T-helper 2 cell treated with Interferon-gamma antibody and Interleukin-4, amounts not matched to agents 100 ng/mL and 5 ng/mL, for 36 hours (primary cell): ENCODE data around the gene RAB5IF. TPM values are rescaled to one million over a fixed set of nuclear protein-coding genes. Genes with fewer than 3 reads are reported as not detected.

ENCODE experiments used
- intact Hi-C: fragments of 100-400 bp; cut with micrococcal nuclease; formaldehyde crosslinking; loops from one replicate; pipeline ENCODE4 v1.15.1; 2023
- total RNA-seq: library from RNA; stranded (reverse); gene quantifications from 2 replicates; pipeline ENCODE4 v1.2.3, GENCODE V29; 2022

The RAB5IF gene
- total RNA-seq, 1 donor from 2014 or later, result 112 TPM

DNA sequence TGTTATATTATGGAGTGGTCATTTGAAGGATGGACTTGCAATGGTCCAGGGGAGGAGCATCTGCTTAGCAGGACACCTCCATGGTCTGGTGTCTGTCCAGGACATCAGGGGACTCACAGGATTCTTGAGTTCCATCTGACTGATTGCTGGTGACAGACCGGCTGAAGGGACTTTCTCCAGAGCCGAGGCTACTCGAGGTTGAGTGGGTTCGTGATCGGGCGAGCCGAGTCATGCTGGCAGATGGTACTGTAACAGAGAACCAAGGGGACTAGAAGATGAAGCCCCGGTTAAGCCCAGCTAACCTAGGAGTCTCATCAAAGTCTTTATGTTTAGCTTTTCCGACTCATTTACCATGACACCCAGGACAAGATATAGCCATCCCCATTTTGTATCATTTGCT lies 47.9 kb downstream of the RAB5IF start:
- intact Hi-C loops, result no loop called here

GRCh38 chr20:36654506-36654905 lies 48.9 kb downstream of the RAB5IF start:
- intact Hi-C loops, result no loop called here

GRCh38 chr20:36655004-36655403 lies 49.4 kb downstream of the RAB5IF start:
- intact Hi-C loops, result no loop called here

- intact Hi-C loops, result no loop called here
Measured at GRCh38 chr20:36656733-36657132, 51.2 kb downstream of the RAB5IF start.

GRCh38 chr20:36658300-36658699 lies 52.7 kb downstream of the RAB5IF start:
- intact Hi-C loops, result no loop called here

Other genes starting within 250 kb of the RAB5IF start
- 2.2 and 2.5 TPM in 2 replicates for gene MYL9, start 64.3 kb upstream of the RAB5IF start, total RNA-seq
- gene TGIF2, start 32.2 kb upstream of the RAB5IF start, total RNA-seq, result 30.5 and 33.0 TPM in 2 replicates
- 68.9 and 72.1 TPM in 2 replicates for gene SLA2, start 40.4 kb downstream of the RAB5IF start, total RNA-seq
- 30.0 and 33.2 TPM in 2 replicates for gene NDRG3, start 140.3 kb downstream of the RAB5IF start, total RNA-seq
- 35.1 and 35.9 TPM in 2 replicates for gene DSN1, start 168.0 kb downstream of the RAB5IF start, total RNA-seq